GM21786 (cell line): ENCODE measurements around the gene ZNF133.
"Not testable (repeated sequence)": the region's sequence is repeated elsewhere in the genome, so short reads cannot be mapped to it uniquely, and the experiment has no call there.

Experiments used
- ATAC-seq: cut with Tn5 transposase; IDR thresholded peaks from one replicate; pipeline ENCODE4 v1.9.1; 2021; ENCODE audit not compliant: unreplicated experiment

ZNF133 gene

GRCh38 chr20:18284805-18285533 lies 3.4 kb upstream of the ZNF133 start:
- no peak for ATAC-seq

GRCh38 chr20:18287546-18287914 lies 797 bp upstream of the ZNF133 start:
- ATAC-seq: no peak

- no peak for ATAC-seq
These were observed 481 bp downstream of the ZNF133 start for GRCh38 chr20:18288749-18289267.

- no peak for ATAC-seq
These were observed 979 bp downstream of the ZNF133 start for GRCh38 chr20:18289306-18289705.

- no peak for ATAC-seq
These were observed 11.0 kb downstream of the ZNF133 start for GRCh38 chr20:18299364-18299763.

GRCh38 chr20:18304618-18305017 lies 16.3 kb downstream of the ZNF133 start:
- no peak for ATAC-seq

GRCh38 chr20:18307301-18307700 lies 19.0 kb downstream of the ZNF133 start:
- no peak for ATAC-seq

- ATAC-seq: no peak
These were observed 21.7 kb downstream of the ZNF133 start for GRCh38 chr20:18310051-18310450.

- no peak for ATAC-seq
These were observed 22.3 kb downstream of the ZNF133 start for GRCh38 chr20:18310592-18310991.

GRCh38 chr20:18312723-18313122 lies 24.4 kb downstream of the ZNF133 start:
- ATAC-seq: no peak

GRCh38 chr20:18313411-18313810 lies 25.1 kb downstream of the ZNF133 start:
- ATAC-seq: no peak

- ATAC-seq: no peak
These were observed 26.6 kb downstream of the ZNF133 start for GRCh38 chr20:18314786-18315406.

- ATAC-seq: no peak
These were observed 27.8 kb downstream of the ZNF133 start for GRCh38 chr20:18316166-18316565.

- no peak for ATAC-seq
These were observed 33.0 kb downstream of the ZNF133 start for GRCh38 chr20:18321316-18321715.

- no peak for ATAC-seq
These were observed 33.9 kb downstream of the ZNF133 start for GRCh38 chr20:18321976-18322950.

- no peak for ATAC-seq
These were observed 35.4 kb downstream of the ZNF133 start for GRCh38 chr20:18323705-18324104.

- ATAC-seq: no peak
These were observed 36.3 kb downstream of the ZNF133 start for GRCh38 chr20:18324596-18325089.

- ATAC-seq: no peak
These were observed 38.7 kb downstream of the ZNF133 start for GRCh38 chr20:18326990-18327389.

GRCh38 chr20:18331694-18332093 lies 43.4 kb downstream of the ZNF133 start:
- no peak for ATAC-seq

GRCh38 chr20:18349749-18350148 lies 61.4 kb downstream of the ZNF133 start:
- not testable (repeated sequence) for ATAC-seq

- ATAC-seq: no peak
These were observed 71.5 kb downstream of the ZNF133 start for GRCh38 chr20:18359854-18360253.
